HEK293T (cell line): Measurements from ENCODE around the gene NHSL2.

Experiments
- BHLHE40 ChIP-seq: fragments of 450-650 bp; IDR thresholded peaks from 2 replicates; pipeline ENCODE4 v1.6.1; 2016; ENCODE audit warnings: mild to moderate bottlenecking, moderate library complexity, borderline replicate concordance
- CTBP1 ChIP-seq: fragments of 450-650 bp; IDR thresholded peaks from 2 replicates; pipeline ENCODE4 v1.6.1; 2016; ENCODE audit warnings: borderline replicate concordance
- ELF4 ChIP-seq: fragments of 450-650 bp; IDR thresholded peaks from 2 replicates; pipeline ENCODE4 v1.6.1; 2017; ENCODE audit warnings: antibody characterized with exemption
- FOXA1 ChIP-seq: fragments of 450-650 bp; IDR thresholded peaks from 2 replicates; pipeline ENCODE4 v1.6.1; 2016; ENCODE audit warnings: mild to moderate bottlenecking
- FOXK2 ChIP-seq: fragments of 450-650 bp; IDR thresholded peaks from 2 replicates; pipeline ENCODE4 v1.6.1; 2016; ENCODE audit warnings: mild to moderate bottlenecking
- FOXM1 ChIP-seq: fragments of 450-650 bp; IDR thresholded peaks from 2 replicates; pipeline ENCODE4 v1.6.1; 2017; ENCODE audit warnings: mild to moderate bottlenecking, borderline replicate concordance
- HDGF ChIP-seq: fragments of 450-650 bp; IDR thresholded peaks from 2 replicates; pipeline ENCODE4 v1.6.1; 2017; ENCODE audit warnings: antibody characterized with exemption, borderline replicate concordance
- L3MBTL2 ChIP-seq: fragments of 450-650 bp; conservative IDR thresholded peaks from 2 replicates; pipeline ENCODE4 v1.6.1; 2016; ENCODE audit warnings: mild to moderate bottlenecking
- NFRKB ChIP-seq: fragments of 450-650 bp; IDR thresholded peaks from 2 replicates; pipeline ENCODE4 v1.6.1; 2016; ENCODE audit warnings: mild to moderate bottlenecking, moderate library complexity
- SP1 ChIP-seq: fragments of 450-650 bp; IDR thresholded peaks from 2 replicates; pipeline ENCODE4 v1.6.1; 2017
- SUZ12 ChIP-seq: fragments of 450-650 bp; IDR thresholded peaks from 2 replicates; pipeline ENCODE4 v1.6.1; 2016; ENCODE audit warnings: mild to moderate bottlenecking
- TARDBP ChIP-seq: fragments of 450-650 bp; IDR thresholded peaks from 2 replicates; pipeline ENCODE4 v1.6.1; 2016
- ZNF384 ChIP-seq: fragments of 450-650 bp; IDR thresholded peaks from 2 replicates; pipeline ENCODE4 v1.6.1; 2016
- TF ChIP-seq, protein P1 (sequence below): fragments of 450-650 bp; IDR thresholded peaks from 2 replicates; pipeline ENCODE4 v1.6.1; 2016

DNA sequence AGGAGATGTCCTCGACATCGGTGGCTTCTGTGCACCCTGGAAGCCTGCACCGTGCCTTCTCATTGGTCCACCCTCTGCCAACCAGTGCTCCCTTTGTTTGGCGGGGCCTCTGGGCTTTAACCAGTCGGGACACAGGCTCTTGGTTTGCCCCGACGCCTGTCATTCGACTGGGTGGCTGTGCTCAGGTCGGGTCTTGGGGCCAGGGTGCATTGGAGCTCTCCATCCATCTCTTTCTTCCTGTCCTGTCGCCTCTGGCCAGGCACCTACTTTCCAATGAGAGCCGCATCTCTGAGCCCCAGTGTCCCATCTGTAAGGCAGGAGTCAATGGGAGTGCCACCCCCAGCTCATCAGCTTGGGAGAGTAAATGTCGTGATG is 37.2 kb upstream of the NHSL2 start:
- TF ChIP-seq TARDBP = no peak
- TF ChIP-seq HDGF = no peak
- no peak for TF ChIP-seq ZNF384
- no peak for TF ChIP-seq SP1
- TF ChIP-seq CTBP1 = no peak
- no peak for TF ChIP-seq FOXK2
- no peak for TF ChIP-seq BHLHE40
- no peak for TF ChIP-seq L3MBTL2
- TF ChIP-seq FOXM1 = no peak
- no peak for TF ChIP-seq NFRKB
- TF ChIP-seq ELF4 = no peak
- no peak for TF ChIP-seq FOXA1
- no peak for TF ChIP-seq SUZ12
- TF ChIP-seq, protein P1, sequence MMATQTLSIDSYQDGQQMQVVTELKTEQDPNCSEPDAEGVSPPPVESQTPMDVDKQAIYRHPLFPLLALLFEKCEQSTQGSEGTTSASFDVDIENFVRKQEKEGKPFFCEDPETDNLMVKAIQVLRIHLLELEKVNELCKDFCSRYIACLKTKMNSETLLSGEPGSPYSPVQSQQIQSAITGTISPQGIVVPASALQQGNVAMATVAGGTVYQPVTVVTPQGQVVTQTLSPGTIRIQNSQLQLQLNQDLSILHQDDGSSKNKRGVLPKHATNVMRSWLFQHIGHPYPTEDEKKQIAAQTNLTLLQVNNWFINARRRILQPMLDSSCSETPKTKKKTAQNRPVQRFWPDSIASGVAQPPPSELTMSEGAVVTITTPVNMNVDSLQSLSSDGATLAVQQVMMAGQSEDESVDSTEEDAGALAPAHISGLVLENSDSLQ = no peak
